GM12891 (cell line): ENCODE data around the gene SDK1.

Experiments
- POLR2A ChIP-seq: IDR thresholded peaks from 2 replicates; pipeline ENCODE4 v1.6.1; 2011; ENCODE audit warnings: low read depth, low read length, control low read depth
- POLR2AphosphoS5 ChIP-seq: IDR thresholded peaks from 2 replicates; pipeline ENCODE4 v1.6.1; 2011; ENCODE audit warnings: low read depth, low read length, control low read depth

DNA sequence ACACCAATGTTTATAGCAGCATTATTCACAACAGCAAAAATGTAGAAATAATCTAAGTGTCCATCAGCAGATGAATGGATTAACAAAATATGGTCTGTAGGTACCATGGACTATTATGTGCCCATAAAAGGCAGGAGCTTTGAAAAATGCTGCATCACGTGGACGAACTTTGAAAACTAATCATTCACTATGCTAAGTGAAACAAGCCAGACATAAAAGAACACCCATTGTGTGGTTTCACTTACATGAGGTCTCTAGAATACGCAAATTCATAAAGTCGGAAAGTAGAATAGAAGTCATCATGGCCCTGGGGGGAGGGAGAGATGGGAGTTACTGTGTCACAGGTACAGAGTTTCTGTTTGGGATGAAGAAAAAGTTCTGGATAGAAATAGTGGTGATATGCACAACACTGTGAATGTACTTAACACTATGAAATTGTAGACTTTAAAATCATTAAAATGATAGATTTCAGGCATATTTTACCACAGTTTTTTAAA, 377.3 kb downstream of the SDK1 start:
- TF ChIP-seq POLR2A: no peak
- TF ChIP-seq POLR2AphosphoS5: no peak
